DMS114 treated with DMSO at 0.1 percent for 48 hours (cell line): ENCODE results near the gene CKAP4.

Source experiments
- DNase-seq: peaks from one replicate; lab custom pipeline; 2025; ENCODE audit not compliant: unreplicated experiment; lab: John Stamatoyannopoulos, UW

Gene CKAP4

GRCh38 chr12:106245767-106246166, 2.1 kb downstream of the CKAP4 start:
- peak; percentile 21 for DNase-seq

- DNase-seq: no peak
Observed at GRCh38 chr12:106243620-106244019, 4.2 kb downstream of the CKAP4 start.

GRCh38 chr12:106240821-106241220, 7.0 kb downstream of the CKAP4 start:
- no peak for DNase-seq

GRCh38 chr12:106239951-106240335, 7.9 kb downstream of the CKAP4 start:
- DNase-seq: no peak

- DNase-seq: no peak
Observed at GRCh38 chr12:106239241-106239950, 8.4 kb downstream of the CKAP4 start.

GRCh38 chr12:106238146-106238545, 9.7 kb downstream of the CKAP4 start:
- no peak for DNase-seq

GRCh38 chr12:106235770-106236169, 12.1 kb downstream of the CKAP4 start:
- no peak for DNase-seq

- no peak for DNase-seq
Observed at GRCh38 chr12:106234449-106234848, 13.4 kb downstream of the CKAP4 start.

- no peak for DNase-seq
Observed at GRCh38 chr12:106233011-106233410, 14.8 kb downstream of the CKAP4 start.

GRCh38 chr12:106229036-106229591, 18.7 kb downstream of the CKAP4 start:
- DNase-seq: no peak

GRCh38 chr12:106228320-106228710, 19.5 kb downstream of the CKAP4 start:
- DNase-seq: no peak

- no peak for DNase-seq
Observed at GRCh38 chr12:106227641-106228319, 20.0 kb downstream of the CKAP4 start.

GRCh38 chr12:106226884-106227640, 20.8 kb downstream of the CKAP4 start:
- DNase-seq: peak; percentile 74

GRCh38 chr12:106224355-106224706, 23.5 kb downstream of the CKAP4 start:
- DNase-seq: no peak

- DNase-seq: peak; percentile 49
Observed at GRCh38 chr12:106223485-106224354, 24.1 kb downstream of the CKAP4 start.

GRCh38 chr12:106220536-106220935, 27.3 kb downstream of the CKAP4 start:
- DNase-seq: no peak

- no peak for DNase-seq
Observed at GRCh38 chr12:106219043-106219442, 28.8 kb downstream of the CKAP4 start.

- DNase-seq: no peak
Observed at GRCh38 chr12:106217706-106218105, 30.1 kb downstream of the CKAP4 start.

- DNase-seq: no peak
Observed at GRCh38 chr12:106214571-106214970, 33.2 kb downstream of the CKAP4 start.

GRCh38 chr12:106213662-106214061, 34.2 kb downstream of the CKAP4 start:
- DNase-seq: no peak

GRCh38 chr12:106211973-106212372, 35.8 kb downstream of the CKAP4 start:
- no peak for DNase-seq
